GM21723 (cell line): Measurements from ENCODE around the gene TIMELESS.
"Not testable (repeated sequence)": the region's sequence is repeated elsewhere in the genome, so short reads cannot be mapped to it uniquely, and the experiment has no call there.

Experiments
- ATAC-seq: cut with Tn5 transposase; IDR thresholded peaks from one replicate; pipeline ENCODE4 v1.9.1; 2021; ENCODE audit warnings: mild to moderate bottlenecking, moderate library complexity; ENCODE audit not compliant: unreplicated experiment

Gene TIMELESS

GRCh38 chr12:56468216-56469006 is 19.2 kb upstream of the TIMELESS start, which contains the start of gene SPRYD4:
TSS of gene SPRYD4 (plus strand) at chr12:56468578. CDS start at chr12:56468592, 14 bp downstream.
- ATAC-seq: peak; percentile 87

GRCh38 chr12:56462565-56462964 is 13.3 kb upstream of the TIMELESS start:
- ATAC-seq: no peak

GRCh38 chr12:56461235-56462159 is 12.3 kb upstream of the TIMELESS start:
- ATAC-seq: no peak

- no peak for ATAC-seq
Measured at GRCh38 chr12:56457817-56458216, 8.6 kb upstream of the TIMELESS start.

GRCh38 chr12:56454557-56454956 is 5.3 kb upstream of the TIMELESS start, which contains the start of gene MIP:
TSS of gene MIP (minus strand) at chr12:56454657. CDS start at chr12:56454613, 44 bp downstream.
- ATAC-seq: no peak

- ATAC-seq: no peak
Measured at GRCh38 chr12:56451147-56451546, 1.9 kb upstream of the TIMELESS start.

- ATAC-seq: no peak
Measured at GRCh38 chr12:56450241-56450640, 1.0 kb upstream of the TIMELESS start.

GRCh38 chr12:56449622-56449984 is 377 bp upstream of the TIMELESS start:
- ATAC-seq: no peak

- not testable (repeated sequence) for ATAC-seq
Measured at GRCh38 chr12:56443208-56443607, 6.0 kb downstream of the TIMELESS start.

- ATAC-seq: no peak
Measured at GRCh38 chr12:56437430-56438176, 11.6 kb downstream of the TIMELESS start.

GRCh38 chr12:56434828-56435227 is 14.4 kb downstream of the TIMELESS start:
- ATAC-seq: no peak

- no peak for ATAC-seq
Measured at GRCh38 chr12:56431850-56432249, 17.4 kb downstream of the TIMELESS start.

- no peak for ATAC-seq
Measured at GRCh38 chr12:56431288-56431687, 17.9 kb downstream of the TIMELESS start.

GRCh38 chr12:56425940-56426438 is 23.2 kb downstream of the TIMELESS start:
- no peak for ATAC-seq

GRCh38 chr12:56425193-56425592 is 24.0 kb downstream of the TIMELESS start:
- no peak for ATAC-seq

- ATAC-seq: no peak
Measured at GRCh38 chr12:56420411-56420810, 28.8 kb downstream of the TIMELESS start.

GRCh38 chr12:56417739-56418138 is 31.5 kb downstream of the TIMELESS start:
- no peak for ATAC-seq

GRCh38 chr12:56414401-56414800 is 34.8 kb downstream of the TIMELESS start:
- no peak for ATAC-seq

GRCh38 chr12:56413392-56413791 is 35.8 kb downstream of the TIMELESS start:
- ATAC-seq: no peak

GRCh38 chr12:56411781-56412639 is 37.2 kb downstream of the TIMELESS start:
- ATAC-seq: no peak
